CD4-positive, alpha-beta T cell treated with Interleukin-15 for 4 hours (primary cell): ENCODE measurements around the gene SEMA4D.

ENCODE experiments used
- DNase-seq: peaks from one replicate; pipeline ENCODE4 v3.0.0-alpha.2; 2020; ENCODE audit warnings: low spot score

The SEMA4D gene

GRCh38 chr9:89464300-89464901, 33.5 kb downstream of the SEMA4D start:
- DNase-seq, result no peak

DNA sequence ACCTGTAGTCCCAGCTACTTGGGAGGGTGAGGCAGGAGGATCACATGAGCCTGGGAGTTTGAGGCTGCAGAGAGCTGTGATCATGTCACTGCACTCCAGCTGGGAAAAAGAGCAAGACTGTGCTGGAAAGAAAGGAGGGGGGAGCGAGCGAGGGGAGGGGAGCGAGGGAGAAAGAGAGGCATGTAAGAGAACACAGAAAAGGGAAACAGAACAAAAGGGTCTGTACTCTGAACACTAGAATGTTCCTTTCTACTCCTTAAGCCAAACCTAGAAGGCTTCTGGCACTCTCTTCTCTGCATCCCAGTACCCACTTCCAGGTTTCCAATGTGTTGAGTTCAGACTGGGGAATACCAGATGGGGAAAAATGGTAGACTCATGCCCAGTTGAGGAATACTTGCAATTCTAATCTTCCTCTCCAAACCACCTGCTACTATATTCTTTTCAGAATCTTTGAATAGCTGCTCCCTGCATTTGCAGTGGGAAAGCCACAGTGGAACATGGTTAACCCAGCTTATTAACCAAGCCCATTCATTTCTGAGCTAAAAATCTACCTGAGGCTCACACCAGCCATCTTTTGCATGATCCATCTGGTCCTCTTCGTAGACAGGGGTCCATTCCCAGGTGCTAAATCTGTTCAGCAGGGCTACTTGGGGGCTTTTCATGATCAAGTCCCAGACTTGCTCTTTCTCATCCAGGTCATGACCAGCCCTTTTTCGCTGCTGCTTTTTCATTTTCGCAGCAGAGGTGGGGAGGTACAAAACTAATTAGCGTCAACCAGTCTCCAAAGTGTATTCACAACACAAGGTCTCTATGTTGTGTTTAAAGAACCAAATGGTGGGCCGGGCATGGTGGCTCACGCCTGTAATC, 34.9 kb downstream of the SEMA4D start:
- no peak for DNase-seq

- no peak for DNase-seq
These were observed 35.7 kb downstream of the SEMA4D start for GRCh38 chr9:89462199-89462598.

DNA sequence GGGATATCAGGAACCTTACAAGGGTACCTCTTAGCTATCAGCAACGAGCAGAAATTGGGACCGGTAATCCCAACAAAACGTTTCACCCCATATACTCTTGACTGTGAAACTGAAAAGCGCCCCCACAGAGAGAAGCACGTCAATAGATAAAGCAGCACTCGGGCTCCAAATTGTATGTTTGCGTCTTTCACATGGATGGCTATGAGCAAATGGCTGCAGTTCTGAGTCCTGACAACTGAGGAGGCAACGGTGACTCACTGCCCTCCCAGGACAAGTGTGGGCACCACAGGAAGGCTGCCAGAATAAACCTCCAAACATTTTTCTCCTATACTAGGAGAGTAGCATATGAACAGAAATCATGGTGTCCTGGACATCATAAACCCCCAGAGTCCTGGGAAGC, 36.6 kb downstream of the SEMA4D start:
- peak; percentile 41 for DNase-seq

- DNase-seq, result no peak
These were observed 37.4 kb downstream of the SEMA4D start for GRCh38 chr9:89460551-89460950.

GRCh38 chr9:89458768-89459496, 39.0 kb downstream of the SEMA4D start:
- DNase-seq, result no peak

DNA sequence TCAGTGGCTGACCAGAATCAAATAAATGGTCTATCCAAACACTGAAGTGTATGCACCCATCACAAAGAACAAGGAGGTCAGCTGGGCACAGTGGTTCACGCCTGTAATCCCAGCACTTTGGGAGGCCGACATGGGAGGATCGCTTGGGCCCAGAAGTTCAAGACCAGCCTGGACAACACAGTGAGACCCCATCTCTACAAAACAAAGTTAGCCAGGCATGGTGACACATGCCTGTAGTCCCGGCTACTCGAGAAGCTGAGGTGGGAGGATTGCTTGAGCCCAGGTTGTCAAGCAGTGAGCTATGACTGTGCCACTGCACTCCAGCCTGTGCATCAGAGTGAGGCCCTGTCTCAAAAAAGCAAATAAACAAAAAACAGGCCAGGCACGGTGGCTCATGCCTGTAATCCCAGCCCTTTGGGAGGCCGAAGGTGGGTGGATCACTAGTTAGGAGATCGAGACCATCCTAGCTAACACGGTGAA, 40.5 kb downstream of the SEMA4D start:
- DNase-seq, result no peak

DNA sequence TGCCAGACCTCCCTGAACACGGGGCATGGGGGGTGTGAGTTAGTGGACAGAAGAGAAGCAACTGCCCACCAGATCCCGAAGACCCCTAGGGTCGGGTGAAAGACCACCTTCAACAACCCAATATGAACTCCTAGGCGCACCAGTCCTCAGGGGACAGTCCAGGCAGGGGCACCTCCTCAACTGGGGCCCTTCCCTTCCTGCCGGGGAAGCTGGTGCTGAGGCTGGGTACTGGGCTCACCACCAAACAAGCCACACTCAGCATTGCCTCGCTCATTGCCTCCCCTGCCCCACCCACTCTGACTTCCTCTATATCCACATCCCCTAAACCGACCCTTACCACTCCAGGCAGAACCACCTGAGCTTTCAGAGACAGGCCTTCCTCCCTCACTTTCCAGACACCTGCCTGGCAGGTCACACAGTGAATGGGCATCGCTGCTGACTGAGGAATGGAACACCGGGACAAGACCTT, 42.5 kb downstream of the SEMA4D start:
- DNase-seq, result peak; percentile 44

DNA sequence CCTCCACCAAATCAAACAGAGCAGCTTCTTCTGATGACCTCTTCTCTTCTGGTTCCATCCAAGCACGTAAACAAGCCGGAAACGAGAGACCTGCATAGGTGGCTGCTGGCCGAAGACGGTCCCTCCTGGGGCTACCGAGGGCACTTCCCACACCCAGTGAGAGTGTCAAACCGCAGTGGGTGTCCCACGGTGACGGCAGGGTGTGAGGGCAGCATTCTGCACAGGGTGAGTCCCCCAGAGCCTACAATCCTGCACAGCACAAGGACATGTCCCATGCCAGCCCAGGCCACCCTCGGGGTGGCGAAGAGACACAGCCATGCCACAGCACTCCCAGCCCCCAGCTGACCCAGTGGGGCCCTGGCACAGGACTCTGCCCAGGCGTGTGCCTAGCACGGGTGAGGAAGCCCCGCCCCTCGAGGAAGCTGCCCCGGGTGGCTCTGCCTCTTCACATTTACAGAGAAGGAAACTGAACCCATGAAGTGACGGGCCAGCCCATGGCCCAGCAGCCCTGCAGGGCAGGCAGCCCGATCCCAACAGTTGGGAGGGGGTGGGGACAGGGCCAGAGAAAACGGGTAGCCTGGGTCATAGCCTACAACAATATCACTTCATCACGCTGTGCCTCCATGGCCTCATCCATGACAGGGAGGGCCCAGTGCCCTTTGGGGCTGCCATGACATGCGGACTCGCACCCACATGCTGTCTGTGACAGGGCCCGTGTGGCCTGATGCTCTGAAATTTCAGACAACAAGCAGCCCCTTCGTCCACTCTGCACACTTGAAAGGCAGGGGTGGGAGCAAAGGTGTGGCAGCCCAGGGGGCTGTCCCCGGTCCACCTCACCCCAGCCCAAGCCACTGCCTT, 43.2 kb downstream of the SEMA4D start:
- no peak for DNase-seq

DNA sequence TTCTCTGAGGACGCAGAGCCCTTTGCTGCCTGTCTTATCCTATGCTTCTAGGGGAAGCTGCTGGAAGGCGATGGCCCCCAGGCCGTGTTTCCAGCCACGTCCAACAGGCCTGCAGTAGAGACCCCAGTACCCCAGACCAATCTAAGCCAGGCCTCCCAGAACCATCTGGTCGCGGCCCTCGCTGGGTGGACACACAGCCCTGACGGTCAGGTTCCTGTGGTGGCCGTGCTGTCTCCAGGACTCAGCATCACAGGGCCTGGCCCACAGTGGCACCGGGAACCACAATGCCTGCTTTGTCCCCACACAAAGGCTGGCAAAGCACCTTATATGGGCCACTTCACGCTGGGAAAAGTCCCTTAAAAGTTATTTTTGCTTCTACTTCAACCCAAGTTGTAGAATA, 44.5 kb downstream of the SEMA4D start:
- no peak for DNase-seq

DNA sequence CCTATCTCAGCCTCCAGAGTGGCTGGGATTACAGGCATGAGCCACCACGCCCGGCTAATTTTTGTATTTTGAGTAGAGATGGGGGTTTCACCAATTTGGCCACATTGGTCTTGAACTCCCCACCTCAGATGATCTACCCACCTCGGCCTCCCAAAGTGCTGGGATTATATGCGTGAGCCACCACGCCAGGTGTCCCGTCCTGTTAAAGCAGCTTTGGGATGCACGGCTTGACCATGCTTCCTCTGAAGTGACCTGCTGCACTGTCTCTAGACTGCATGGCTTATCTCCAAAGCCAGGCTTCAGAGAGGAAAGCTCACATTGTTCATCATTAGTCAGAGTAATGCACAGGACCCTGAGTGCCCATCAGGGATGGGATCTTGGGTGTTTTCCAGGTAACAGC, 45.4 kb downstream of the SEMA4D start:
- DNase-seq, result no peak

DNA sequence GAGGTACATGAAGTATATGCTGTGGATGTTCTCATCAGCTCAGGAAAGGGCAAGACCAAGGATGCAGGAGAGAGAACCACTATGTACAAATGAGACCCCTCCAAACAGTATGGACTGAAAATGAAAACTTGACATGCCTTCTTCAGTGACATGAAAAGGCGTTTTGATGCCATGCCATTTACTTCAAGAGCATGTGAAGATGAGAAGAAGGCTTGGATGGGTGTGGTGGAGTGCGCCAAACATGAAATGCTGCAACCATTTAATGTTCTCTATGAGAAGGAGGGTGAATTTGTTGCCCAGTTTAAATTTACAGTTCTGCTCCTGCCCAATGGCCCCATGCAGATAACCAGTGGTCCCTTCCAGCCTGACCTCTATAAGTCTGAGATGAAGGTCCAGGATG, 47.7 kb downstream of the SEMA4D start:
- no peak for DNase-seq

DNA sequence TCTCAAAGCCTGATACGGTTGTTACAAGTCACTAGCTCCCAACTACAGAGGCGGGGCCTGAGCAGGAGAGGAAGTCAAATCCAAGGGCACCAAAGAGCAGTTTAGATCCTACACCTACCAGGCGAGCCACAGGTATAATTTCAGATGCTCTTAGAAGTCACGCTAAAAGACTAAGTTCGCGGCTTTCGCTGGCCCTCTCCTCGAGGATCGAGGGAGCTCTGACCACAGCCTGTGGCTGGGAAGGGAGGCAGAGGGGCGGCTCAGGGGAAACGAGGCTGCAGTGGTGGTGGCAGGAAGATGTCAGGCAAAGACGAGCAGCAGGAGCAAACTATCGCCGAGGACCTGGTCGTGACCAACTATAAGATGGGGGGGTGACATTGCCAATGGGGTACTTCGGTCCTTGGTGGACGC, 48.6 kb downstream of the SEMA4D start:
- DNase-seq, result no peak

DNA sequence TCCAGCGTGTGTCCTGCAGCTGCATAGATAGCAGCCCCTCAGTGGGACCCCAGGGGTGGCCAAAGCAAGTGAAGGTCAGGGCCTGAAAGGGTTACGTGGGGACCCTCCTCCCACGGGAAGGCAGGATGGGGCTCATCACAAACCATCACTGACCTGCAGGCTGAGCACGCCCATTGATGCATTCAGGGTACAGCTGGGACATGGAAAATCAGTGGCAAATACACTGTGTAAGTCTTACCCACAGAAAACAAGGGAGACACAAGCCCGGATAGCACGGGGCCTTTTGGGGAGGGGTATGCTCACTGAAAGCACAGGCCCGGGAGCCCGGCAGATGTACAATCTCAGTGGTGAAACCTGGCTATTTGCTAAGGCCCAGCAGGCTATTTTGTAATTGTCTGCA, 49.1 kb downstream of the SEMA4D start:
- no peak for DNase-seq

DNA sequence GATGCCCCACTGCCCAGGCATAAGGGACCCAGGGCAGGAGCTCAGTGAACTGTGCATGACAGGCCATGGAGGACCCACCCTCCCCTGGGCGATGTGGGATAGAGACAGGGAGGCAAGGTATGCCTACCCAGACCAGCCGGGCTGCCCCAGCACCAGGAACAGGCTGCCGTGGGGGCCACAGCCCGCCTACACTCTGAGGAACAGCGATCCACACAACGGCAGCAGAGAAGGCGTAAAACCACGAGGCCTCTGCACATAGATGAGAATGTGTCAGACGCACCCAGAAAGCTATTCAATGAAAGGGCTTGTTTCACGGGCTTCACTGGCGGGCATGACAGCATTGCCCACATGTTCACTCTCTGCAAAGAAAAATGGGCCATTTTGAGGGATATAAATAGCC, 49.5 kb downstream of the SEMA4D start:
- DNase-seq, result peak; percentile 61

GRCh38 chr9:89447416-89447815, 50.5 kb downstream of the SEMA4D start:
- no peak for DNase-seq

DNA sequence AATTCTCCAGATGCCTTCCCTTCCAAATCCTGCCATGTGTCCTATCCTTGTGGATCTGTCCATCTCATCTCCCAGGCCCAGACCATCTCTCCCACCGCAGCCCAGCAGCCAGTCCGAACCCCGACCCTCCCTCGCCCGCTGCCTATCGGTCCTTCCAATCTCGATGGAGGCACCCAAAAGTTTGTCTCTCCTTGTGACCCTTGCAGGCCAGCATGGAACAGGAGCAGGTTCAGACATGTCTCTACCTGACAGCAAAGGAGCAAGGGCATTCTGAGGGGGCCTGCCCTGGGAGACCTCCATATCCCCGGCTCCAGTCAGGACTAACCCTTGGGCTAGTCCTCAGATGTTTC, 51.0 kb downstream of the SEMA4D start:
- no peak for DNase-seq

DNA sequence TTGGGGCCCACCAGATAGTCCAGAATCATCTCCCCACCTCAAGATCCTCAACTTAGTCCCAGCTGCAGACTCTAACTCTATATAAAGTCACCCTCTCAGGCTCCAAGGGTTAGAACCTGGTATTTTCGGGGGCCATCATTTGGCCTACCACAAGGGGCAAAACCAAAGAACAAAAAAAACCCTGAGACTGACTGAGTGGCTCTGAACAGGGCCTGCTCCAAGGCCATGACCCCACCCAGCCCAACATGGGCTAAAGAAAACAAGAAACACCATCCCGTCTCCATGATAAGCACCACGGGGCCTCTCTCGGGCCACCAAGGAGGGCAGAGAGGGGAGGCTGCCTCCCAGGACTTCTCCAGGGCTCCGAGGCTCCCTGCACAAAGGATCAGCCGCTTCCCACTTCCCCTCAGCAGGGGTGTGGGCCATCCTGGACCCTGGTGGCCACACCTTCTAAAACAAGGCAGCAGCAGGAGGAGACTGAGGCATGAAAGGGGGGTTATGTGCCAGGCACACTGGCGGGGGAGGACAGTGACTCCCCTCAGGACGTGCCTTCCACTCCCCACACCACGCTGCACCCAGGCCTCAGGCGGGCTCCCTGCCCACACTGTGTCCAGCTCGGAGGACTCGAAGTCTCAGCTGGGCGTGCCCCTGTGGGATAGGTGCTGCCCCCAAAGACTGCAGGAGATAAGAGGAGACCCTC, 51.5 kb downstream of the SEMA4D start:
- no peak for DNase-seq

DNA sequence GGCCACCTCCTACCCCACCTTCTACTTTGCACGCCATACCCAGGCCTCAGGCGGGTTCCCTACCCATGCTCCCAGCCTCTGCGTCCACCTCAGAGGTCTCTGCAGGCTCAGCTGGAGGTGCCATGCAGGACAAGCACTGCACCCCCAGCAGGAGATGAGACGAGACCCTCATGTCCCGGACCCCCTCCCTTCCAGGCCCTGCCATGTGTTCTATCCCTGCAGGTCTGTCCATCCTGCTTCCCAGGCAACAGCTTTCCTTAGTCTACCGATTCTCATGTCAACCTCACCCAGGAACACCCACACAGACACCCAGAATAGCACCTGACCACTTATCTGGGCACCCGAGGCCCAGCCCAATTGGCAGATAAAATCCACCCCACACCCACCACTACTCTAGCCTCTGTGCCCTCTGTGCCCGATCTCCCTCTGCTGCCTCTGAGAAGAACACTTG, 52.1 kb downstream of the SEMA4D start:
- no peak for DNase-seq

DNA sequence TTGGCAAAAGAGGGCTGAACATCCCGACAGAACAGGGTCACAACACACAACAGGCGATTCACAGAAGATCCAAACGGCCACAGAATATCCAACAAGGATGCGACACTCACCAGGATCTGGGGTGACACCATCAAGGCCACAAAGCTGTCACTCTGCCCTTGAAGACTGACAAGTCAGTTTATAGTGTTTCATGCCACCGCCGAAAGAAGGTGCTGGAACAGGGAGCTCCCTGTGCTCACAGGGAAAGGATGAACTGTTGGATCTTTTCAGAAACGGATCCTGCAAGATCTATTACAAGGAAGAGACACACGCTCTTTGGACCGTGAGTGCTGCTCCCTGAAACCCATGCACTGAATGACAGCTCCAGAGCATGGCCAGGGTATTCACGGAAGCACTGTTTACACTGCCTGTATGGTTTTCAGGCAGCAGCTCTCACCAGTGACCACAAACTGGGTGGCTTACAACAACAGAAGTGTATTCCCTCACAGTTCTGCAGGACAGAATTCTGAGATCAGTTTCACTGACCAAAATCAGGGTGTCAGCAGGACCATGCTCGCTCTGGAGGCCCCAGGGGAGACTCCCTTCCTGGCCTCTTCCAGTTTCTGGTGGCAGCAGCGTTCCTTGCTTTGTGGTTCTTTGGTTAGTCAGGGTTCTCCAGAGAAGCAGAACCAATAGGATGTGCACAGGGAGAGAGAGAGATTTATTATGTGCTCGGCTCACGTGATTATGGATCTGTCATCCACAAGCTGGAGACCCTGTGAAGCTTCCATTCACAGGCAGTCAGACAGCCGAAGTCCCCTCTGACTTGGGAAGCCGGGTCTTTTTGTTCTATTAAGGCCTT, 52.8 kb downstream of the SEMA4D start:
- DNase-seq, result no peak
